Iris pigment epithelial cell (primary cell): ENCODE measurements around the gene PAPOLB.

Experiments
- DNase-seq: peaks from one replicate; pipeline ENCODE4 v3.0.0-alpha.2; 2011; ENCODE audit warnings: low read depth

The PAPOLB gene

DNA sequence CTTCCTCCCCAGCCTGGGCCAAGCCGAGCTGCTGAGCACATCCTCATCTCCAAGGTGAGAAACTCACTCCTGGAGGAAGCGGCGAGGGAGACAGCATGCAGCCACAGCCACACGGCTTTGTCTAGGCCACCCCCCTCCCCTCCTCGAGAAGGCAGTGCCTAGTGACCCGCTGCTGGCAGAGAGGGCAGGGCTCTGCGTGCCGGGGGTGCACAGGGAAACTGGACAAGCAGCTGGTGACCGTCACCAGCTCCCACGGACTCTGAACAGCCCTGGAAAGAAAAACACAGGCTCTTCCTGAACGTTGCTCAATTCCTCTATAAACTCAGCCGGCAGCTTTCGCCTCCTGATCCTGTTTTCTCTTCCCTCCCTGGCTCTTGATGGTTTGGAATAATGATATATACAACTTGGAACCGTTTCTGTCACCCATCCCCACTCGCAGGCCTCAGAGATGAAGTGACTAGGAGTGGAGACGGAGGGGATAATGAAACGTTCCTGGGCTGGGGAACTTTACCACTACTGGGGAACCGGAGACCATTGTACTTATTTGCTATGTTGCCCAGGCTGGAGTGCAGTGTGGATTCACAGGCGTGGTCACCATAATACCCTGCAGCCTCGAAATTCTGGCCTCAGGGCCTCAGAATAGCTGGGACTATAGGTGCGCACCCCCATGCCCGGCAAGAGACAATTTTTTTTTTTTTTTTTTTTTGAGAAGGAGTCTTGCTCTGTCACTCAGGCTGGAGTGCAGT is 19.3 kb downstream of the PAPOLB start:
- DNase-seq = no peak

DNA sequence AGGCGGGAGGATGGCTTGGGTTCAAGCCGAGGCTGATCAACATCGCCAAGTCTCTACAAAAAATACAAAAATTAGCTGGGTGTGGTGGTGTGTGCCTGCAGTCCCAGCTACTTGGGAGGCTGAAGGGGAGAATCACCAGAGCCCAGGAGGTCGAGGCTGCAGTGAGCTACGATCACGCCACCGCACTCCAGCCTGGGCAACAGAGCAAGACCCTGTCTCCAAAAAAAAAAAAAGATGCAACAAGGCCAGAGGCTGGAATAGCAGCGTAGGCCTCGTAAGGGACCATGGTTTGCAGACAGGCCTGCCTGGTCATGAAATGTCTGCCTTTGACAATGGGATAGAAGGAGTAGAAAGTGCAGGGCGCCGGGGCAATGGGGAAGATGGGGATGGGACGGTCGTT is 20.0 kb downstream of the PAPOLB start:
- DNase-seq = no peak

DNA sequence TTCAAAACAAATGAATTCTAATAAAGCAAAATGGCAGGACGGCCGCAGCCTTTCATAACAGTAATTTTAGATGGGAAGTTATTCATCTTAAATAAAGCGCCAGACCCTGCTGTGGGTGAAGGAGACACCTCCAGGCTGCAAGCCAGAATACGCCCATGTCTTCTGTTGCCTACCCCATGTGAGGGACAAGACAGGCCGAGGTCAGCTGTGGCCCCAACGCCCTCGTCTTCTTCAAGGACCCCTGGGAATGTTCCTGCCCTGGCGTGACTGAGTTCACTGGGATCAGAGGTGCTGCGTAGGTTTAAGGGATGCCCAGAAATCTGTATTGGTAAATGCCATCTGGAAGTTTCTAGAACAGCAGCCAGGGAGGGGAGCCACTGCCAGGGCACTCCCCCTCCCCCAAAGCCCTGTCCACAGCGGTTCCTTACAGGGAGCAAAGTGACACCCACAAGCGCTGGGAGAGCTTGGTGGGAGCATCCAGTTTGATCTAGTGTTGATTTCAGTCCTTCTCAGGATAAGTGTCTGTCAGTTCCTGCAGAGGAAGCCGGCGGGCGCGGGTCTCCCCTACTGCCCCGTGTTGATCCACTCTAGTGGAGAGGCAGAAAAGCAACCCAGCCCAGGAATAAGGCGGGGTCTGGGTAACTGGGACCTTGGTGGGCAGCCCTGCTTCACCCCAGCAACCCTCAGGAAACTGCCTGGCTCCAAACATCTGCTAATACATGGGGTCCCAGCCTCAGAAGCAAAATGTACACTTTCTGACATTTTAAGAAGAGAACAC is 20.6 kb downstream of the PAPOLB start:
- DNase-seq = no peak

DNA sequence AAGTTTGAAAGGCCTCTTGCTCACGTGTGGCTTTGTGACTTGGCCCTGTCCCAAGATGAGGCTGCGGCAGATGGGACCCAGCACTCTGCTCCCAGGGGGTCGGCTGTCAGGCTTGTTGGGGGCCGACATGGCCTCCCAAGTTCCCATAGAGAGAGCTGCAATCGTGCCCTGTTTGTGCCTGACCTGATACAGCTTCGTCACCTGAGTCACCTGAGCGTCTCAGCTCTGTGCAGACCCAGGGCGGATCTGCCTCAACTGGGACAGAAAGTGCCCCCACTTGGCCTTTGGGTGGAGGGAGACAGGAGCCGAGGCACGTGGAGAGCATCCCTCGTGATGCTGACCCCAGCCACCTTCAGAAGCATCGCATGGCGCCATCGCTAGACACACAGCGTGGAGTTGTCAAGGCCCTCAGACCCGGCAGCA is 21.7 kb downstream of the PAPOLB start:
- DNase-seq = no peak

DNA sequence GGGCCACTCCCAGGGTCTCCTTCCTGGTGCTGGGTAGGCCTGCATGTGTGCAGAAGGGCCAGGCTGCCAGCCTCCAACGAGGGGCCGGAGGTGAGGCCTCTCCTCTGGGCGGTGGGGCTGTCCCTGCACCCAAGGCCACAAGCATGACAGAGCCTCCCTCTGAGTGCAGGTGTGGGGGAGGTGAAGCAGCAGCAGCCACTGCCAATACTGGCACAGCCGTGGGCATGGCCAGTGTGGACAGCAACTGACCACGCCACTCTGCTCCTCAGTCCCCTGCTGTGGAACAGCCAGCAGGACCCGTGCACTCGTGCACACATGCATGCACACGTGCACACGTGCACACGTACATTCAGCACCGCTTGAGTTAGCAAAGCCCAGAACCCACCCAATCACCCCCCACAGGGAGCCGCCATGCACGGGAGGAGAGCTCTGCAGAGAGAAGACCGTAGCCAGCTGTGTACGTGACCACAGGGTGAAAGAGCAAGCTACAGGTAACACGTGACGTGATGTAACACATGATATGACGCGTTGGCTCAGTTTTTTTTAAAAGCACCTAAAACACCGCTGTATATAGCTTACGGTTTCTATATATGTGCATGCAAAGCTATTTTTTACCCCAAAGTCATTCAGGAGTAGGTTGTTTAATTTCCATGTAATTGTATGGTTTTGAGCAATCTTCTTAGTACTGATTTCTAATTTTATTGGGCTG is 23.1 kb downstream of the PAPOLB start:
- no peak for DNase-seq

DNA sequence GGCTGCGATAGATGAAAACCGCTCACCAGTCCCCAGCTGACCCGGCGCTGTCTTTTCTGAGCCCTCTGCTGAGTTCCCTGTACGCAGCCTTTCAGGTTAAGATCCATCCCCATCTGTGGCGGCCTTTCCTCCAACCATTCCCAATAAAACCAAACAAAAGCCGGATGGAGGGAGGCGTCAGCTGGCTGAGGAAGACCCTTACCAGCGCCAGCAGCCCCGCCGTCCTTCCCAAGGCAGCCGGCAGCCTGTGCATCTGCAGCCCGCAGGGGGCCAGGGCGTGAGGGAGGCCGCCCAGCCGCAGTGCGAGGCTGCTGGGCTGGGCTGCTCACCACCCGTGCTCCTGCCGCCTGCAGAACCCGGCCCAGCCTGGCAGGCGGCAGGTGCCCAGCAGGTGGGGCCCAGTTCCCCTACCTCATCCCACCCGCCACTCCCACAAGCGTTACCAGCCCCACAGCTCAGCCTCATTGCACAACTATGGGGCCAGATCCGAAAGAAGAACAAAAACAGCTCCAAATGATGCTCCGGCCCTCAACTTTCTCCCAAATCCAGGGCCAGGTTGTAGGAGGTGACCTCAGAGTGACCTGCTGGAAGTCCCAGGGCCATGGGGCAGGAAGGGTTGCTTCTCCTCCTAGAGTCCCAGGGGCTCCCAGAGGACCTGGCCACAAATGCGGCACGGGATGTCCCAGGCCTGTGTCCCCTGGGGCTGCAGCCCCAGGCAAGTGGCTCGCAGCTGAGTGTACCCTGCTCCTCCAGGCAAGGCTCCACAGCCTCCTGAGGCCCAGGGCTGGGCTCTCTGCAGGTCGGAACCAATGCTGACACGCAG is 23.8 kb downstream of the PAPOLB start:
- DNase-seq = no peak

DNA sequence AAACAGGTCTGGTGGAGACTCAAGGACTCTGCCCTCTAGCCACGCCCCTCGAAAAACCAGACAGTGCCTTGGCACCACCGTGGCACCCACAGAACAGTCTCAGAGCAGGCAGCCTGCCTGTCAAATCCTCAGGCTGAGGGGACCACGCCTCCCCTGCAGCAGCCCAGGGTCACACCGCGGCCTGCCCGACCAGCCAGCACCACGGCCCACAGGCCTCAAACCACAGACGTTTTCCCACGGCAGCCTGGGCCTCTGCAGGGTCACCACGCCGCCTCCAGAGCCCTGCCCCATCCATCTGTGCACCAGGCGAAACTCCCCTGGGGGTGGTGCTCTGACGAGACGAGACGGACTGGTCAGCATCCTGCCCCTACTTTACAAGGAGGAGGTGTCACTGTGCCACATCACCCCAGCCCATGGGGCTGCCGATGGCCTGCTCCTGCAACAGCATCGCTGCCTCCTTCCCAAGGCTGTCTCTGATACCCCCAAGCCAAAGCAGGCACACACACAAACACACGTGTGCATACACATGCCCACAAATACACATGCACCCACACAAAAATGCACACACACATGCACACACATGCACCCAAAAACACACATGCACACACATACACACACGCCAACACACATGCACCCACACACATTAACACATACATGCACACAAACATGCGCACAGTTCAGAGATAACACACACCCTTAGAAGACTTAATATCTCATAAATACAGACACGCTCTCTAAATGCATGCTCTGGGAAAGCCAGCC is 24.6 kb downstream of the PAPOLB start:
- no peak for DNase-seq

DNA sequence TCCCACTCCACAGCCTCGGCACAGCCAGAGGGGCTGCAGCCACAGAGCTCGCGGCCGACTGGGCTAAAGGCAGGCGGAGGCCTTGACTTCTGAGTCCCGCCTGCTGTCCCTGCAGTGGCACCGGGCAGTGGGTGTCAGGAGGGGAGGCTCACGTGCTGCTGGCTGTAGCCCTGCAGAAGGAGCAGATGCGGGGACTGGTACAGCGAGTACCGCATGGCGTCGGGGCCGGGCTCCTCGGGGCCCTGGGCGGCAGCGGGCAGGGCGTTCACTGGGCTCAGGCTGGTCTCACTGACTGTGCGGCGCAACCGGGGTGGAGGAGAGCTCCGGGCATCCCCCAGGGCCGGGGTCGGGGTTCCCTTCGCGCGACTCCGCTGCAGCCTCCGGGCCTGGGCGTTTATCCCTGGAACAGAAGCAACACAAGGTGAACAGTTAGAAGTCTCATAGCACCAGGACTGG is 25.6 kb downstream of the PAPOLB start:
- DNase-seq = no peak

DNA sequence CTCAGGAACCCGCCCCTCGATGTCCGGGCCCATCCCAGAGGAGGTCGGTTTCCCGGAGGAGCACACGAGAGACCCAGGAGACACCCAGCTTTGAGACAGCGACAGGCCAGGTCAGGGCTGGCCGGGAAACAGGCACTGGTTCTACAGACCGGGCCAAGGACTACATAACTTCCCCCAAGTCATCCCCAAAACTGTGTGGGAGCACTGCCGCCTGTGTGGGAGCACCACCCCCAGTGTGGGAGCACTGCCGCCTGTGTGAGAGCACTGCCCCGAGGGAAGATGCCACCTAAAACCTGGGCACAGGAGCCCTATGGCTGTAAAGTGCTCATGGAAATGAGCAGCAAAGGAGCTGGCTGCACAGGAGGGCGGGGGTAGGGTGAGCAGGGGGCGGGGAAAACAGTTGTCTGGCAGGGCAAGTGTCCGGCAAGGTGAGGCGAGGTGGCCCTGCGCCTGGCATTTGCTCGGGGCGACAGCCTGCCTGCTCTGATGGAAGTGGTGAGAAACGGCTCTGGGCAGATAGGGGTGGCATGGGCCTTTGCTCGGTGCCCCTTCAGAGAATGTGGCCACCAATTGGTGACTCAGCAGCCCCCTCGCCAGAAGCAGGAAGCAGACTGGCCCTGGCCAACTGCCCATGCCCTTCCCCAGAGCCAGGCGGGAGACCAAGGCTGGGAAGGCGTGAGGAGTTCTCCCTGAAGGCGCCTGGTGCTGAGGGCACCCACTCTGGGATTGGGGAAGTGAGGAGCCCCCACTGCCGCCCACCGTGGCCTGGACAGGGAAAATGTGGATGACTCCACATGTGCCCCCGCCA is 26.2 kb downstream of the PAPOLB start:
- DNase-seq = no peak

DNA sequence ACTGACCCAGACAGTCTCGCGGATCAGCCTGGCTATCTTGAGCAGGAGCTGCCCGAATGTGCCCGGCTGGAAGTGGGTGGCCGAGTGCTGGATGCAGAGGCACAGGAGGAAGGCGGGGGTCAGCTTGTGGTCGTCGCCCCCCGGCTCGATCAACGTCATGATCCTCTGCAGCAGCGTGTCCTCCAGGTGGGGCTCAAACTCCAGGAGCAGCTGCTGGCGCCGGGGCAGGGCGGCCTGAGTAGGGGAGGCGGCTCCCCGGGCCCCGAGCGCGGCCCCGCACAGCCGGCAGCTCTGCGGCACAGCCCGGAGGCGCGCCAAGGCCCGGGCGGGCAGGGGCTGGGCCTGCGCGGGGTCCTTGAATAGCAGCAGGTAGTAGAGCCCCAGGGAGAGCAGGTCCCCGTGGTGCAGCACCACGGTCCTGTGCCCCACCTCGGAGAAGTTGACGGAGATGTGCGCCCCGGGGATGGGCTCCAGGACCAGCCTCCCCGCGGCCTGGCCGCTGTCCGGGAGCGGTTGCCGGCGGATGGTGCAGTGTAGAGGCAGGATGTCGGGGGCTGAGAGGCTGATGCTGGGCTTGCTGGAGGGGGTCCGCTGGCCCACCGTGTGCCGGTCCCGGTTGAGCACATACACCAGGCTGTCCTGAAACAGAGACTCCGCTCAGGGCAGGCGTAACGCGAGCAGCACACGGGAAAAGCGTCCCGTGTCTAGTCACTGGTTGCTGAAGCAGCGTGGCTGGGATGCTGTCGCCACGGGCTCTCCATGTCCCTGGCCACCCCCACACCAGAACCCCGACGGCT is 27.0 kb downstream of the PAPOLB start:
- no peak for DNase-seq

DNA sequence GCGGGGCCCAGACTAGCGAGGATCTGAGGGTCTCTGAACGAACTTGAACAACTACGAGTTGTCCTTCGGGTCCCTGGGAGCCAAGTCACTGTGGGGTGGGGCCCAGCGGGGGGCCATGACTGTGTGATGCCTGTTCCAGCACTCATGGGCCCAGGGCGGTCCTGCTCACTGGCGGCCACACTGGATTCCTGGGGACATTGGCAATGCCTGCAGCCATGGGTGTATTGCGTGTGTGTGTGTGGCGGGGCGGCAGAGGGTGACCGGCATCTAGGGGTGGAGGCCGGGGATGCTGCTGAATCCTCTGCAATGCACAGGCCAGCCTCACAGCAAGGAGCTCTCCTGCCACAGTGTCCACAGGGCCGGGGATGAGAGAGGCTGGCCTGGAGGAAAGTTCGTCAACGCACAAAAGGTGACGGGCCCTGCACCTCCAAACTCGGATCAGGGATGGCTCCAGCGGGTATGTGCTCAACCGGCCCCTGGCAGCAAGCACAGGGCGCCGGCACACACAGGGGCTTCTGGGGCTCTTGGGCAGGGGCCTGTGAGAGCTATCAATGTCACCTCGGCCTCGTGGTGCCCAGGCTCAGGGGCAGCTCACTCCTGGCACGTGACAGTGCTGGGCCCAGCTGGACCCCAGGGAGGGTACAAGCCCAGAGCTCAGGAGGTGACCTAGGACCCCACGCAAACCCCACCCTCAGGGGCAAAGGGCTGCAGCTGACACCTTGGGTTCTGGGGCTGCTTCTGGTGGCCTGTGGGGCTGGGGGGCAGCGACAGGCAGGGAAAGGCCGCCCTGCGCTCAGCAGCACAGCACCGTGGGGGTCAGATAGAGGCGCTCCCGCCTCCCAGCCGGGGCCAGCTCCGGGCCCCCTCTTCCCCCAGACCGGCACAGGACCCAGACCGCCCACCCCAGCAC is 27.9 kb downstream of the PAPOLB start:
- DNase-seq = no peak

DNA sequence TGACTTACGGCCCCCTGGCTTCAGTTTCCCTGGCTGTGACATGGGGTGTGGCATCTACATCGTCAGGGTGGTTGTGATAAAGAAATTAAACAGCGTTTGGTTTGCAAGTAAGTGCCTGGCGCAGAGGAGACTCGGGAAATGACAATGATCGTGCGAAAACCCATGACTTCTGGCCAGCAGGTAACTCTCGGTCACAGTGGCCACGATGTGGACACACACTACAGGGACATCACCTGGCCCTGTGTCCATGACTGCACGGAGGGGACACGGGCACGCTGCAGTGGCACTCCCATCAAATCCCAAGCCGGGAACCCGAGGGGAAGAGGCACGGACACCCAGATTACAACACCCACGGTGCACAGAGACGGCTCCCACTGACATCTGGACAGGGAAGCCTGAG is 28.7 kb downstream of the PAPOLB start:
- DNase-seq = no peak

DNA sequence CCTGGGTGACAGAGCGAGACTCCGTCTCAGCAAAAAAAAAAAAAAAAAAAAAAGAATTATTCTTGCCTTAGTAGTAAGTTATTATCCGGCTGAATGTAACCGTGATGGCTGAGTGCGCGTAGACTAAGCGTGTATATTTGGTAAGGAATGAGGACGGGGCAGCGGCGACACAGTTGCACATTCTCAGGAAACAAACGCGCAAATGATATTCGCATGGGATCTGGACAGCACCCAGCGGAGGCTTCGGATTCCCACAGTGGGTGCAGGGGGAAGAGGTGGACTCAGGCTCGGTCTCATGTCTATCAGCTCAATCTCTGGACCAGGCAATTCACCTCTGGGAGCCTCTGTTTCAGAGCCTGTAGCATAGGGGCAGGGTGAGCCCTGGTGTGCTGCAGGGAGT is 29.1 kb downstream of the PAPOLB start:
- DNase-seq = no peak

DNA sequence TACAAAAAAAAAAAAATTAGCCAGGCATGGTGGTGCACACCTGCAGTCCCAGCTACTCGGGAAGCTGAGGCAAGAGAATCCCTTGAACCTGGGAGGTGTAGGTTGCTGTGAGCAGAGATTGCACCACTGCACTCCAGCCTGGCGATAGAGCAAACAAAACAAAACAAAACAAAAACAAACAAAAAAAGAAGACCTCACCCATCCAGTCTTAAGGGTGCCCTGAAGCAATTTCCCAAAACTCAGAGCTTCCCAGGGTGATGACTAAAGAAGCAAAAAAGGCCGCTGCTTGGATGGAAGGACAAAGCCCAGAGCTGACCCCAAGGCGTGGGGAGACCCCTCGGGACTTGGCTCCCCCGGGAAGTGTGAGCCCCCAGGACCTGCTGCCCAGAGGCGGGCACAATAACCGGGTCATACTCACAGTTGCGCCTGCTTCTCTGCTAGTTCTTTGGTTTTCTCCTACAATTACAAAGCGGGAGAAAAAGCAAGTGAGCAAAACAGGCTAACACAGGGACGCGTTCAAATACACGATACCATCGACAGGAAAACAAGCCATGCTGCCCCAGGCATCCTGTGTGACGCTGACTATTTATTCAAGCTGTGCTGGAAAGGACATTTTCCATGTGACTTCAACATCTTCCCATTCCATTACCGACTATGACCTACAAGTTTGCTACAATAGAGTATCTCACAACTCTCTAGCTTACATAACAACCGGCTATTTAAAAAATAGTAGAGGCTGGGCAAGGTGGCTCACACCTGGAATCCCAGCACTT is 29.9 kb downstream of the PAPOLB start:
- no peak for DNase-seq

DNA sequence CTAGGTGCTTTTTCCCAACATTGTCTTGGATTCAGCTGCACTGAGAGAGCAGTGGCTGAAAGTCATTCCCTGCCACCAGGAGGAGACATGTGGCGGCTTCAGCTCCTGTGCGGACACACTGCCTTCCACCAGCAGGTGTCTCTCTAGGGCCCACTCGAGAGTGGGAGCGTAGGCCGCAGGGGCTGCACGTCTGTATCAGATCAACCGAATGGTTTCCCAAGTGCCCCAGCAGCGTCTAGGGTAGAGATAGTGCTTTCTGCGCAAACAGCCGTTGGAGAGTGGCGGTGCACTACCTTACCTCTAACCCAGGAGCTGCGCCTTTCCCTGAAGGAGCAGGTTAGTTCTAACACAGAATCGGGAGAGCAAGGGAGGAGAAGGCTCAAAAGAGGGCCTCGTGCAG is 31.7 kb downstream of the PAPOLB start:
- peak; percentile 61 for DNase-seq

DNA sequence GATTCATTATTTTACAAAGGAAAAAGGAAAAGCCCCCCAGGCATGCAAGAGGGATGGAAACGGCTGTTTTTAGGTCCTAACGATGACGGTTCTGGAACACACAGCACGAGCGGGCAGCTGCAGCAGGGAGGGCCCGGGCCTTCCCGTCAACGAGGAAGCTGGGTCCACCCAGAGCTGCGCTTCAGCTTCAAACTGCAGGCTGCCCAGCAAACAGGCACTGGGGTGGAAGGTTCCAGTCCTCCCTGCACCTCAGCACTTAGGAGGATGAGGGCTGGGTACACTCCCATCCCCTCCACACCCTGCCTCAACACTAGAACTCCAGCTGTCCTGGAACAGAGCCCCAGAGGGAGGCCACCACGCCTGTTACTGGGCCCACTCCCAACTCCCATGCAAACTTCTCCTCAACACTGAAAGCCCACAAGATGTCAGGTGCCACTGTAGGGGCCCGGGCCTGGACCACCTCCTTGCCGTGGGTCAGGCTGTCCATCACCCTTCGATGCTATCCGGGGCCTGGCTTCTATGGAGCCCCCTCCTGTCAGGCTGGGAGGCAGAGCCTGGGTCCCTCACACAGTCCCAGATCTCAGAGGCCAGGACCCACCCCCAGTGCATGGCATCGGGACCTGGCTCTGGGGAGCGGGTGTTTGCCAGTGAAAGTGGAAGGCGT is 33.0 kb downstream of the PAPOLB start:
- DNase-seq = no peak

DNA sequence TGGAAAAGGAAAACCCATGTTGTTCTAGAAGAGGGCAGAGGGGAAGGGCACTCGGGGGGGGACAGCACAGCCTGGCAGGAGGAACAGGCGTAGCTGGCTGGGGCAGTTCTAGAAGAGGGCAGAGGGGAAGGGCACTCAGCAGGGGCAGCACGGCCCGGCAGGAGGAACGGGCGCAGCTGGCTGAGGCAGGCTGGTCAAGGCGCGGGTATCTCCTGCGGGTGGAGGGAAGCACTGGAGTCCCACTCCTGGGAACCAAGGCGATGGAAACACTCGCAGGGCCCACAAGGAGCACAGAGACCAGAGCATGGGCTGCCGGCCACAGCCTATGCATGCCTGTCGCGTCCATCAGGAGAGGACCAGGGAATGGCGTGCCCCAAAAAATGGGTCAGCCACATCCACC is 36.7 kb downstream of the PAPOLB start:
- DNase-seq = no peak
